Retinal pigment epithelial cell (primary cell): ENCODE measurements around the gene TSHZ1.

Source experiments
- DNase-seq: peaks from one replicate; pipeline ENCODE4 v3.0.0-alpha.2; 2010; ENCODE audit warnings: low read depth
- H3K4me3 ChIP-seq: 2 replicates; pipeline ENCODE4 v1.5.1; 2011; ENCODE audit warnings: mild to moderate bottlenecking, low read length, control low read depth, moderate library complexity
- TF ChIP-seq, protein P1 (sequence below): conservative IDR thresholded peaks from 2 replicates; pipeline ENCODE4 v1.5.1; 2011; ENCODE audit warnings: low read depth, low read length, control low read depth, inconsistent platforms

Gene TSHZ1

DNA sequence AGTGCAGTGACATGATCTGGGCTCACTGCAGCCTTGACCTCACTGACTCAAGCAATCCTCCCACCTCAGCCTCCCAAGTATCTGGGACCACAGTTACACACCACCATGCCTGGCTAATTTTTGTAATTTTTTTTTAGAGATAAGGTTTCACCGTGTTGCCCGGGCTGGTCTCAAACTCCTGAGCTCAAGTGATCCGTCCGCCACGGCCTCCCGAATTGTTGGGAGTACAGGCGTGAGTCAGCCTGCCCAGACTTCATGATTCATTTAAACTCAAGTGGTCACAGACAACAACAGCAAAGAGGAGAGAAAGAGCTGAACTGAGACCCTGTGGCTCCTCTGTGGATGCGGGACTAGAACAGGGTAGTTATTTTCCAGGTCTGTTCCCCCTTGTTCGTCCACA is 83.0 kb downstream of the TSHZ1 start:
- DNase-seq: no peak
- no peak overlapping the region for H3K4me3 ChIP-seq
- TF ChIP-seq, protein P1, sequence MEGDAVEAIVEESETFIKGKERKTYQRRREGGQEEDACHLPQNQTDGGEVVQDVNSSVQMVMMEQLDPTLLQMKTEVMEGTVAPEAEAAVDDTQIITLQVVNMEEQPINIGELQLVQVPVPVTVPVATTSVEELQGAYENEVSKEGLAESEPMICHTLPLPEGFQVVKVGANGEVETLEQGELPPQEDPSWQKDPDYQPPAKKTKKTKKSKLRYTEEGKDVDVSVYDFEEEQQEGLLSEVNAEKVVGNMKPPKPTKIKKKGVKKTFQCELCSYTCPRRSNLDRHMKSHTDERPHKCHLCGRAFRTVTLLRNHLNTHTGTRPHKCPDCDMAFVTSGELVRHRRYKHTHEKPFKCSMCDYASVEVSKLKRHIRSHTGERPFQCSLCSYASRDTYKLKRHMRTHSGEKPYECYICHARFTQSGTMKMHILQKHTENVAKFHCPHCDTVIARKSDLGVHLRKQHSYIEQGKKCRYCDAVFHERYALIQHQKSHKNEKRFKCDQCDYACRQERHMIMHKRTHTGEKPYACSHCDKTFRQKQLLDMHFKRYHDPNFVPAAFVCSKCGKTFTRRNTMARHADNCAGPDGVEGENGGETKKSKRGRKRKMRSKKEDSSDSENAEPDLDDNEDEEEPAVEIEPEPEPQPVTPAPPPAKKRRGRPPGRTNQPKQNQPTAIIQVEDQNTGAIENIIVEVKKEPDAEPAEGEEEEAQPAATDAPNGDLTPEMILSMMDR: no peak

DNA sequence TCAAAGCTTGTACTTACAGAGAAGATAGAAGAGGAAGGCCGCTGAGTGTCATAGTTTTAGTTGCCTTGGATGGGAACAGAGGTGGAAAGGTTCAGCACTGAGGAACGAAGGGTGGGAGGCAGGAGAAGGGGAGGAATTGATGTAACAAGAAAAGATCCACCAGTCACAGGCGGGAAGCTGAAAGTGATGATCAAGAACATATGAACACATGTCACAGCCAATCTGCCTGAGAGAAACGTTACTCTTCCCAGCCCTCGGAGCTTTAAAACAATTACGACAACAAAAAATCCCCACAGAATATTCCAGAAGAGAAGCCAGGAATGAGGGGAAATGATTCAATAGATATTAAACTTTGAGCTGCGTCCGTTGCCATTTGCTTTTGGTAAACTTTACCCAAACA is 87.1 kb downstream of the TSHZ1 start:
- no peak for DNase-seq
- no peak overlapping the region for H3K4me3 ChIP-seq
- TF ChIP-seq, protein P1: no peak

DNA sequence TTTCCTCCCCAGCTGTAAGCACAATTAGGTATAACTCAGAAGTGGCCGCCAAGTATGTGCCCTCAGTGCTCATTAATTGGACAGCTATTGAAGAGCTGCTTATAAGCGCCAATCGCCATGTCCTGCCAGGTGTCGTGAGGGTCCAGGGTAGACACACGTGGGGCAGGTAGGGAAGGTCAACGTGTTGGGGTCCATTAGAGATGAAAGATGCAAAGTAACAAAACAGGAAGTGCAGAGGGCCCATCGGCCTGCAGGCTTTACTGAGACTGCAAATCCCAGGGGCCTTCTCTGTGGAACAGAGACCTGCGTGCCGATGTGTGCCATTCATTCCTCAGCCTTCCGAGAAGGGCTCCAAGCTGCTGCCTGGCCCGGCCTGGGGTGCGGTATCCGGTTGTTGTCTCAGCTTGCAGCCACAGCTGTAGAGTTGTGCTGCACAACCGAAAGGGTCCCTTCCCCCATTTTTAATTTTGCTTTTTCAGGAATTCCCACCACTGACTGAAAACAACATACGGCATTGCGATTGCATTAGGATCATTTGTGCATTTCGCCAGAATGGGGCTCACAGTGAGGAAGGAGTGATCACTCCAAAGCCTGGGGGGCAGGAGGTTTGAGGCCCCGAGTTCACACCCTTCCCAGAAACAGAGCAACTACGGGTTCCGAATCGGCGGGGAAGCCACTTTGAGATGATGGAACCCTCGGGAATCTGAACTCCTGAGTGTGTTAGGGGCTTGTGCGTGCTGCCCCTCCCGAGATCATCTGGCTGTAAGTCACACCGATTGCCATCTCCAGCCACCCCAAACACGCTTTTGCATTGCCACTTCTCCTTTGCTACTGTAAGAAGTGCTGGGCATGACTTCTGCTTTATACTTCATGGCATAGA is 94.3 kb downstream of the TSHZ1 start:
- TF ChIP-seq, protein P1: no peak
- no peak overlapping the region for H3K4me3 ChIP-seq
- DNase-seq: no peak

DNA sequence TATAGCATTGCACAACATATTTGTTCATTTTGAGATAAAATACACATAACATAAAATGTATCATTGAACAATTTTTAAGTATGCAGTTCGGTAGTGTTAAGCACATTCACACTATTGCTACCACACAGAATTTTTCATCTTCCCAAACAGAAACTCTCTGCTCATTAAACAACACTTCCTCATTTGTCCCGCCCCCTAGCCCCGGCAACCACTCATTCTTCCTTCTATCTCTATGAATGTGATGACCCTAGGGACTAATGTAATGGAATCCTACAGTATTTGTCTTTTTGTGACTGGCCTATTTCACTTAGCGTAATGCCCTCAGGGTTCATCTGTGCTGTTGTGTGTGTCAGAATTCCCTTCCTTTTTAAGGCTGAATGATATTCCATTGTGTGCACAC is 95.4 kb downstream of the TSHZ1 start:
- no peak overlapping the region for H3K4me3 ChIP-seq
- DNase-seq: no peak
- TF ChIP-seq, protein P1: no peak

DNA sequence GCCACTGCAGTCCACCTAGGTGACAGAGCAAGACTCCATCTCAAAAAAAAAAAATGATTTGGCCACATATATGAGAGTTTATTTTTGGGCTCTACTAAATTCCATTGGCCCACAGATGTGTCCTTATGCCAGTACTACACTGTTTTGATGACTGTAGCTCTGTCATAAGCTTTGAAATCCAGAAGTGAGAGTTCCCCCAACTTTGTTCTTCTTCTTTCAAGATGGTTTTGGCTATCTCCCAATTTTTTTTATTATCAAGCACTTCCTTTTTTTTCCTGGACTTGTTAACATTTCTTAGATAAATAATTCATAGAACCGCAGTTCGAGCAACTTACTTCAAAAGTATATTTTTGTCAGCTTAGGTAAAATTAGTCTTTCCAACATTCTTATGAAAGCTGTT is 96.9 kb downstream of the TSHZ1 start:
- no peak for DNase-seq
- H3K4me3 ChIP-seq: no peak overlapping the region
- TF ChIP-seq, protein P1: no peak

DNA sequence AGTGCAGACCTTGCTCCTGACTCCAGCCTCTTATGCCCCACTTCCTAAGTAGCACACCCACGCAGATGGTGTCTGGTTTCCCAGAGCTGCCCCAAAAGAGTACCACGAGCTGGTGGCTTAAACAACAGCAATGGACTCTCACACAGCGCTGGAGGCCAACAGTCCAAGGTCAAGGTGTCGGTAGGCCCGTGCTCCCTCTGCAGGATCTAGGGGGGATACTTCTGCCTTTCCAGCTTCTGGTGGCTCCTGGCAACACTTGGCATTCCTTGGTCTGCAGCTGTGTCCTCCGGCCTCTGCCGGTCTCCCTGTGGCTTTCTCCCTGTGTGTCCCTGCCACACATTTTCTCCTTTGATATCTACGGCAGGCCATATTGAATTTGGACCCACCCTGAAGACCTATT is 99.0 kb downstream of the TSHZ1 start:
- TF ChIP-seq, protein P1: no peak
- H3K4me3 ChIP-seq: no peak overlapping the region
- DNase-seq: no peak

DNA sequence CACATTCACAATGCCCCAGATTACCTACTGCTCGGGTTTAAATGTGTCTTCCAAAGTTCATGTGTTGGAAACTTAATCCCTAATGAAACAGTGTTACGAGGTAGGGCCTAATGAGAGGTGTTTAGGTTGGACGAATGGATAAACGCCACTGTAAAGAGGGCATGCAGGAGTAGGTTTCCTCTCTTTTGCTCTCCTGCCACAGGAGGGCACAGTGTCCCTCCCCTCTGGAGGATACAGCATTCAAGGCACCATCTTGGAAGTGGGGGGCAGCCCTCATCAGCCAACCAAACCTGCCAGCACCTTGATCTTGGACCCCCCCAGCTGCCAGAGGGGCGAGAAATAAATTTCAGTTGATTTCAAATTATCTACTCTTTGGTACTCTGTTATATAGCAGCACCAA is 103.5 kb downstream of the TSHZ1 start:
- DNase-seq: no peak
- H3K4me3 ChIP-seq: no peak overlapping the region
- TF ChIP-seq, protein P1: no peak
